ENCODE data around the gene WDR82. TPM values are rescaled to one million over a fixed set of nuclear protein-coding genes. Genes with fewer than 3 reads are reported as not detected.

WDR82 gene
- total and polyA plus RNA-seq, 9 of the 15 experiments (the other 6 are each of a cell fraction or from before 2014, with no cell fraction given): 6.4 to 62.9 (median 37.1) TPM

DNA sequence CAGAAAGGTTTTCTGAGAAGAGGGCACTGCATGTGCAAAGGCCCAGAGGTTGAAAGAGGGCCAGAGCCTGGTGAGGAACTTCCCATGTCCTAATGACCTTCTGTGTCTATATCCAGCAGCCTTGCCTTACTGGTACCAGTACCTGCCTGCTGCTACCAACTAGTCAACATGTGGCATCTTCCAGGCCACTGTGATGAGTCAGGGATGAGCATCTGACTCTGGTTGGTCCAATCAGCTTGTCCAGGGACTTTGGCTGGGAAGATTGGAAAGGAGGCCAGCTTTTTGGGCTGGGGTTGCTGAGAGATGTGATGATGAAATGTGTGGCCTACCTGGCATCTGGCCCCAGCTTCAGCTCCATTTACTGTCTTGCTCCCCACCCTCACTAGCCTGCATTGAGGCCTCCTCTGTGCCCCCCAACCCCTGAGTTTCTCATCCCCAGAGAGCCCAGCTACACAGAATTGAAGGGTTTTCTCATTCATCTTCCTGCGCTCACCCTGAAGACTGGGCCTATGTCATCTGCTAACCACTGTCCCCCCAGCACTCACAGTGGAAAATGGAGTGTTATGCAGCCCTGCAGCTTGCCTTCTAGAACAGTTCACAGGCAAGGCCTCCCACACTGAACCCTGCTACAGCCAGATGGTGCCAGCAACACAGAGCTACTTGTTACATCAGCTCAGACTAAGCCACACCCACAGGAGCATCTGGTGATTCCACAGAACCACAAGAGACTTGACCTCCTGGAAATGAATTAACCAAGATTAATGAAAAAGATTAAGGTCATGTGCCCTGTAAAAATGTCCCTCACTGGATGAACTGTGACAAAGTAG is 38.2 kb downstream of the WDR82 start (continued):
- TF ChIP-seq ZNF592 (IDR thresholded peaks at IDR 0.05) (peak; percentile 49; the same call in 1 of the 2 replicates), HMBOX1 (IDR thresholded peaks at IDR 0.05) (0 out of 2 replicates have a peak, but pooled peaks have one; percentile 53), ZNF518B (CRISPR knock-in tag; IDR thresholded peaks at IDR 0.05) (no peak), ZFX (CRISPR knock-in tag; IDR thresholded peaks at IDR 0.05) (peak; percentile 29; the same call in 1 of the 2 replicates), POLR2AphosphoS2 (IDR thresholded peaks at IDR 0.05; ENCODE audit: low read length) (peak; percentile 48; the same call in 1 of the 2 replicates), NR1H2 (CRISPR knock-in tag; IDR thresholded peaks at IDR 0.05) (no peak), JUND (IDR thresholded peaks at IDR 0.05; ENCODE audit: borderline replicate concordance, low read depth, low read length) (peak; percentile 17; the same call in 1 of the 2 replicates), JUND (tag; IDR thresholded peaks at IDR 0.05; ENCODE audit: borderline replicate concordance, low read depth, low read length) (peak; percentile 27; the same call in 1 of the 3 replicates), NFRKB (IDR thresholded peaks at IDR 0.05; ENCODE audit: low read depth) (peak; percentile 55), ESRRB (CRISPR knock-in tag; IDR thresholded peaks at IDR 0.05; ENCODE audit: borderline replicate concordance) (no peak)
